Vagina (tissue), 2 donors: ENCODE measurements around the gene RNF181. TPM values are rescaled to one million over a fixed set of nuclear protein-coding genes. Genes with fewer than 3 reads are reported as not detected.
"Not testable (repeated sequence)": the region's sequence is repeated elsewhere in the genome, so short reads cannot be mapped to it uniquely, and the experiment has no call there.

Experiments
- DNase-seq, 2 donors: peaks; one replicate each; pipeline ENCODE4 v3.0.0-alpha.2; 2017; ENCODE audit errors: extremely low spot score in 2 of 2
- H3K27ac ChIP-seq: fragments of 200-600 bp; sonication (generic); one replicate; pipeline ENCODE4 v1.5.1; 2019
- H3K27me3 ChIP-seq: fragments of 200-600 bp; sonication (generic); one replicate; pipeline ENCODE4 v1.5.1; 2019
- H3K36me3 ChIP-seq, 2 donors: fragments of 200-600 bp; sonication (generic); one replicate each; pipeline ENCODE4 v1.5.1; 2017 to 2019
- H3K4me1 ChIP-seq: fragments of 200-600 bp; sonication (generic); one replicate; pipeline ENCODE4 v1.5.1; 2019
- H3K4me3 ChIP-seq, 2 donors: fragments of 200-600 bp; sonication (generic); 1 replicate in 1 of 2; 2 replicates in 1 of 2; pipeline ENCODE4 v1.5.1; 2016 to 2019
- H3K9me3 ChIP-seq: fragments of 200-600 bp; sonication (generic); one replicate; pipeline ENCODE4 v1.5.1; 2019
- POLR2A ChIP-seq, 2 donors: fragments of 450-650 bp; IDR thresholded peaks; one replicate each; pipeline ENCODE4 v1.6.1; 2017; ENCODE audit warnings: antibody characterized with exemption in 2 of 2, mild to moderate bottlenecking in 2 of 2, moderate library complexity in 2 of 2
- POLR2AphosphoS5 ChIP-seq, 2 donors: sonication (generic); formaldehyde crosslinking; IDR thresholded peaks; one replicate each; pipeline ENCODE4 v1.9.0; 2017; ENCODE audit warnings: antibody characterized with exemption in 2 of 2, mild to moderate bottlenecking in 2 of 2, low read depth in 1 of 2; ENCODE audit not compliant: insufficient read depth in 1 of 2
- intact Hi-C: fragments of 100-400 bp; cut with DNase I; formaldehyde crosslinking; loops from one replicate; pipeline ENCODE4 v1.15.1; 2023
- total RNA-seq: library from RNA; depleted of rRNA; stranded (reverse); fragments of >200 nt; gene quantifications from one replicate; pipeline ENCODE4 v1.2.3, GENCODE V29; 2016
- TF ChIP-seq, protein P1 (sequence below), 3 experiments: fragments of 450-650 bp in 2 of 3; fragments of 200-600 bp in 1 of 3; sonication (generic) in 1 of 3; IDR thresholded peaks; one replicate each; pipeline ENCODE4 v1.5.1; 2017 to 2019; ENCODE audit warnings: antibody characterized with exemption in 3 of 3, mild to moderate bottlenecking in 2 of 3, moderate library complexity in 2 of 3

The RNF181 gene
- total RNA-seq, 1 donor from 2014 or later = 107 TPM

DNA sequence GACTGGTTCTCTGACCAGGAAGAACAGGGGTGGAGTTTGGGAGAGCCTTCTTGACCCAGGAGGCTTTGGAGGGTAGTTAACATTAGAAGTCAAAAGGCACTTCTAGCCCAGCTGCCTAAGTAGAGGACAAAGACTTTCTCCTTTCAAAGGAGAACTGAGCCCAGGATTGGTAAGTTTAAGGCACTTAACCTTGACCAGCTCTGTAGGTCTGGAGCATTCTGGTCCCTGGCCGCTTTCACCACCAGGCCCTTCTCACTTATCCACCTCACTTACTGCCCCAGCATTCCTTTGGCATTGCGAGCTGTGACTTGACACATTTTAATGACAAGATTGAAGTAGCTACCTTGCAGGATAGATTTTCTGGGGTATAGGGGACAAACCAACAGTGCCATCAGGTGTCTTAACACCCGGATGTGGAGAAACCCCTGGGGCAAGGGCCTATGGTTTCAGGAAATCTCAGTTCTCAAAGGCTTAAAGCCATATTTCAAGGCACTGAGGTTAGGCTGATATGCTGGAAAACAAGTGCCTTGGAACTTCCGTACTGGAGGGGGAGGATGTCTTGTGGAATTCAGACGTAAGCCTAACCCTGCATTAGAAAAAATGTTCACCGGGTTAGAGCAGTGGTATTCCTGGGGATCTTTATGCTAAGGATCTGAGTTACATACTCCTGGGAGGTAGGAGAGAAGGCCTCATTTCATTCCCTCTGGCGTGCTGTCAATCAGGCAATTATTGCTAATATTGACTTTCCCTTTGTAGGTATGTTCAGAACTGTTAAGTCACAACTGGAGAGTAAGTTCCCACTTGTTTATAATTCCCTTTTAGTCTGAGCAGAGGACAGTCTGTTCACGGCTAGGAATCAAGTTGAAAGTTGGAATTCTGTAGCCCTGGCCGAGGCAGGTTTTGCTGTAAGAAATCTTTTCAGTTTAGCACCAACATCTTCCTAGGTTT, 12.0 kb downstream of the RNF181 start:
- Histone ChIP-seq H3K4me1 (peaks cover 81% of the 10 kb centered on the region), H3K27me3 (no peaks in the 10 kb centered on the region), H3K4me3 (no peak overlapping the region), H3K27ac (no peak overlapping the region), H3K36me3 (peaks cover 0 to 11% of the 10 kb centered on the region in 2 donors), H3K9me3 (no peaks in the 10 kb centered on the region)
- DNase-seq = no peak
- TF ChIP-seq, protein P1, sequence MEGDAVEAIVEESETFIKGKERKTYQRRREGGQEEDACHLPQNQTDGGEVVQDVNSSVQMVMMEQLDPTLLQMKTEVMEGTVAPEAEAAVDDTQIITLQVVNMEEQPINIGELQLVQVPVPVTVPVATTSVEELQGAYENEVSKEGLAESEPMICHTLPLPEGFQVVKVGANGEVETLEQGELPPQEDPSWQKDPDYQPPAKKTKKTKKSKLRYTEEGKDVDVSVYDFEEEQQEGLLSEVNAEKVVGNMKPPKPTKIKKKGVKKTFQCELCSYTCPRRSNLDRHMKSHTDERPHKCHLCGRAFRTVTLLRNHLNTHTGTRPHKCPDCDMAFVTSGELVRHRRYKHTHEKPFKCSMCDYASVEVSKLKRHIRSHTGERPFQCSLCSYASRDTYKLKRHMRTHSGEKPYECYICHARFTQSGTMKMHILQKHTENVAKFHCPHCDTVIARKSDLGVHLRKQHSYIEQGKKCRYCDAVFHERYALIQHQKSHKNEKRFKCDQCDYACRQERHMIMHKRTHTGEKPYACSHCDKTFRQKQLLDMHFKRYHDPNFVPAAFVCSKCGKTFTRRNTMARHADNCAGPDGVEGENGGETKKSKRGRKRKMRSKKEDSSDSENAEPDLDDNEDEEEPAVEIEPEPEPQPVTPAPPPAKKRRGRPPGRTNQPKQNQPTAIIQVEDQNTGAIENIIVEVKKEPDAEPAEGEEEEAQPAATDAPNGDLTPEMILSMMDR (IDR thresholded peaks at IDR 0.05) = no peak
- no peak for TF ChIP-seq POLR2A (IDR thresholded peaks at IDR 0.05)
- TF ChIP-seq POLR2AphosphoS5 (IDR thresholded peaks at IDR 0.05; ENCODE audit: insufficient read depth in 1 of 2, low read depth in 1 of 2) = no peak
- intact Hi-C loops = loop anchor here (10.0 kb wide), 1 partner anchor 63 kb away; no protein-coding TSS in a partner anchor

DNA sequence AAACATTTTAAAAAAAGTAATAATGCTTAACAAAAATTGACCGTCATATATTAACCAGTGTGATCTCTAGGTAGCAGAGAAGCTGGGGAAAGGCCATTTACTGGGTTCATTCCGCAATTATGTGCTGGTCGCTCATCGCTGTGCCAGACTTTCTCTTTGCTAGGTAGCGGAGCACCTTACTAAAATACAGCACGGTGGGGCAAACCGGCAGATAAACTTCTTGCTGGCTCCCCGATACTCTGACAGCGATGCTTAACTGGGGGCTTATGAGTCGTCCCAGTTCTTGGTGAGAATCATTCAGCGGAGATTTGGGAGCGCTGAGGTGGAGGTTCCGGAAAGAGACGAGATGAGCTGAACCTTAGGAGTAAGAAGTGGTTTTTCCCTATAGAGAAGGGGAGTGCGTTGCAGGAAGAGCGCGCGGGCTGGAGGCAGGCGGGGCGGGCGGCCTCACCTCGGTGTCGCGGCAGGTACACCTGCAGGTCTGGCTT, 15.7 kb downstream of the RNF181 start:
- Histone ChIP-seq H3K4me3 (peak overlapping the region; percentile 80 to 89), H3K27me3 (no peaks in the 10 kb centered on the region), H3K36me3 (peaks cover 0 to 11% of the 10 kb centered on the region in 2 donors), H3K27ac (peak overlapping the region; percentile 84), H3K4me1 (peaks cover 56% of the 10 kb centered on the region), H3K9me3 (no peaks in the 10 kb centered on the region)
- TF ChIP-seq POLR2AphosphoS5 (IDR thresholded peaks at IDR 0.05; ENCODE audit: insufficient read depth in 1 of 2, low read depth in 1 of 2) = no peak
- TF ChIP-seq, protein P1 (IDR thresholded peaks at IDR 0.05) = no peak
- no peak for TF ChIP-seq POLR2A (IDR thresholded peaks at IDR 0.05)
- intact Hi-C loops = no loop called here
- DNase-seq = no peak

DNA sequence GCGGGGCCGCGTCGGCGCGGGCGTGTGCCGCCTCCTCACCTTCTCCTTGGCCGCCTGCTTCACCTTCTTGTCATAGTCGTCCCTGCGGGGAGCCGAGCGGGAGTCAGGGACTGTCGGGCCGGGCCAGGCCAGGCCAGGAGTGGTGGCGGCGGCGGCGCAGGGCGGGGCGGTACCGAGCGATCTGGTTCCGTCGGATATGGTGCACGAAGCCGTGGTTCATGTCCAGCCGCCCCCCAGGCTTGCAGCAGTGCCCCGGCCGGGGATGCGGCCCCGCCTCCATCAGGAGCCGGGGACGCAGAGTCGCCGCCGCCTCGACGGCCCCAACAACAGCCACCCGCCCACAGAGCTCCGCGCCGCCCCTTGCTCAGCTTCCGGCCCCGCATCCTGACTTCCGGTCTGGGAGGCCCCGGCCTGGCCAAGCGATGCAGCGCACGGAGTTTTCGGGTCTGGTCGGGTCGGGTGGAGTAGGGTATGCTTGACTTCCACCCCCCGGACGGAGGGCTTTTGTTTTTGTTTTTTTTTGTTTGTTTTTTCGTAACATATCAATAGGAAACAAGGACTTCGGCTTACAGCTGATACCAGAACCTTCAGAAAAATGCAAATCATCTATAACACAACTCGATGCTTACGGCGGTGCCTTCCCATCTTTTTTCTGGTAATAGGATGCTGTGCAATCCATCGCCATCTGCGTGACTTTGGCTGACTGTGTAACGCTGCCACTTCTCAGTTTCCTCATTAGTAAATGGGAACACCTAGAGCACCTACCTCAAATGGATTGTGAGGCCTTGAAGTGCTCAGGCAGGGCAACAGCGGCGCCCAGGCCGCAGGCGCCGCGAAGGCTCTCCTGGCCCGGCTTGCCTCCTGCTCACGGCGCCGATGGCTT, 16.4 kb downstream of the RNF181 start, which contains the start of gene C2orf68:
Gene C2orf68, minus strand, starts transcription at position 362 of the 883 bp plus-strand sequence. Its CDS starts 82 bp downstream, at position 280.
- intact Hi-C loops = no loop called here
- H3K27ac ChIP-seq = peak within 1 kb of the TSS; percentile 84
- H3K4me3 ChIP-seq = peak within 1 kb of the TSS; percentile 80 to 89
- H3K27me3 ChIP-seq = no peaks in the 10 kb centered on the region
- TF ChIP-seq, protein P1 (IDR thresholded peaks at IDR 0.05) = no peak
- TF ChIP-seq POLR2A (IDR thresholded peaks at IDR 0.05) (peak in 1 of 2 donors; percentile 68), POLR2AphosphoS5 (IDR thresholded peaks at IDR 0.05; ENCODE audit: insufficient read depth in 1 of 2, low read depth in 1 of 2) (peak; percentile 81 to 89)
- no peaks in the 10 kb centered on the region for H3K9me3 ChIP-seq
- DNase-seq = no peak
- H3K36me3 ChIP-seq = peaks cover 0 to 11% of the 10 kb centered on the region in 2 donors
- H3K4me1 ChIP-seq = peaks cover 53% of the 10 kb centered on the region

DNA sequence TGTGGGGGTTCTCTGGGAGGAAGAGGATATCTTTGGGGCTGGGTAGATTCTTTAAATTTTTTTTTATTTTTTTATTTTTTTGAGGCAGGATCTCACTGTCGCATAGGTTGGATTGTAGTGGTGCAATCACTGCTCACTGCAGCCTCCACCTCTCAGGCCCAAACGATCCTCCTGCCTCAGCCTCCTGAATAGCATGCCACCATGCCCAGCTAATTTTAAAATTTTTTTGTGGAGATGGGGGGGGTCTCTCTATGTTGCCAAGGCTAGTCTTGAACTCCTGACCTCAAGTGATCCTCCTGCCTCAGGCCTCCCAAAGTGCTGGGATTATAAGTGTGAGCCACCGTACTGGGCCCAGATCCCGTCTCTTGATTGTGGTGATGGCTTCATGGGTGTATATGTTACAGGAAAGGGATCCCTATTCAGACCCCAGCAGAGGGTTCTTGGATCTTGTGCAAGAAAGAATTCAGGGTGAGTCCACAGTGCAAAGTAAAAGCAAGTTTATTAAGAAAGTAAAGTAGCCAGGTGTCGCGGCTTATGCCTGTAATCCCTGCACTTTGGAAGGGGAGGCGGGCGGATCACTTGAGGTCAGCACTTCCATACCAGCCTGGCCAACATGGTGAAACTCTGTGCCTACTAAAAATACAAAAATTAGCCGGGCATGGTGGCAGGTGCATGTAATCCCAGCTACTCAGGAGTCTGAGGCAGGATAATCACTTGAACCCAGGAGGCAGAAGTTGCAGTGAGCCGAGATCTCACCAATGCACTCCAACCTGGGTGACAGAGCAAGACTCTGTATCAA, 18.4 kb downstream of the RNF181 start:
- intact Hi-C loops = no loop called here
- no peak overlapping the region for H3K4me3 ChIP-seq
- H3K36me3 ChIP-seq = peaks cover 0 to 7% of the 10 kb centered on the region in 2 donors
- H3K4me1 ChIP-seq = peaks cover 56% of the 10 kb centered on the region
- H3K9me3 ChIP-seq = no peaks in the 10 kb centered on the region
- DNase-seq = no peak
- no peak overlapping the region for H3K27ac ChIP-seq
- no peaks in the 10 kb centered on the region for H3K27me3 ChIP-seq
- TF ChIP-seq POLR2A (IDR thresholded peaks at IDR 0.05) = no peak

DNA sequence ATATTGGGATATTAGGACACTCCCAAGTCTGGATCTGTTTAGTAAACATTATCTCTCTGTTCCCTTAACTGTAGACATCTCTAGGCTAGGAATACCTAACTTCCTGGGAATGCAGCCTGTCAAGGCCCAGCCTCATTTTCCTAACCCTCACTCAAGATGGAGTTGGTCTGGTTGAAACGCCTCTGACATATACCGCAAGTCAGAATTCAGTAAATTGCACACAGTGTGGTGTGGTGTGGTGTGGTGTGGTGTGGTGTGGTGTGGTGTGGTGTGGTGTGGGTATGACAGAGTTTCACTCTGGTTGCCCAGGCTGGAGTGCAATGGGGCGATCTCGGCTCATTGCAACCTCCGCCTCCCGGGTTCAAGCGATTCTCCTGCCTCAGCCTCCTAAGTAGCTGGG, 19.2 kb downstream of the RNF181 start:
- H3K4me3 ChIP-seq, H3K36me3 ChIP-seq, H3K27me3 ChIP-seq, H3K9me3 ChIP-seq, H3K27ac ChIP-seq, DNase-seq, intact Hi-C loops: not testable (repeated sequence)
- peaks cover 58% of the 10 kb centered on the region for H3K4me1 ChIP-seq
